ENCODE measurements around the gene HTN1. TPM values are rescaled to one million over a fixed set of nuclear protein-coding genes. Genes with fewer than 3 reads are reported as not detected.

HTN1 gene
- total RNA-seq, 1 experiment from 2014 or later = not detected

DNA sequence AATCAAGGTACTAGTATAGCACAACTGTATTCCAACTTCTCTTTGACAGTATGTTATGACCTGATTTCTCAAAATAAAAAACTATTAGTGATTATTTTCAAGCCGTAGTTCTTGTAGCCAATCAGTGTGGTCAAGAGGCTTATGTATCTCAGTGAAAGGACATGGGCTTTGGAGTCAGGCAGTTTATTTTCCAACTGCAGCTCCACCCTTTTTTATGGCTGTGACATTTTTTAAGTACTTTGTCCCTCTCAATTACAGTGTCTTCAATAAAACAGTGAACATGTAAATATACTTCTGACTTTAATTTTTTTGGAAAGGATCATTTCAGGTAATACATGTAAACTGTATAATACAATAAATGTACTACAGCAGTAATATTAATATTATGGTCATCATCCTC is 30.0 kb downstream of the HTN1 start:
- Histone ChIP-seq H3K27me3 (ENCODE audit: insufficient read depth, low read length) (no peaks in the 10 kb centered on the region), H3K4me3 (replicated peaks in 1 of 2; ENCODE audit: low read depth in 1 of 2, low read length in 2 of 2) (no peak overlapping the region), H3K9me3 (ENCODE audit: control insufficient read depth in 1 of 2, insufficient read depth in 1 of 2, low read depth in 1 of 2, low read length in 2 of 2) (no peaks in the 10 kb centered on the region), H3K36me3 (ENCODE audit: control insufficient read depth in 1 of 2, insufficient read depth in 2 of 2, low read length in 2 of 2) (no peaks in the 10 kb centered on the region), H2AFZ (ENCODE audit: low read depth, low read length, poor library complexity, severe bottlenecking) (peak overlapping the region; percentile 22), H3K27ac (ENCODE audit: low read depth, low read length) (no peak overlapping the region), H4K20me1 (ENCODE audit: insufficient read depth) (no peaks in the 10 kb centered on the region), H3K79me2 (ENCODE audit: insufficient read depth, low read length) (no peaks in the 10 kb centered on the region), H3K9ac (ENCODE audit: low read length) (no peak overlapping the region), H3K4me1 (ENCODE audit: control insufficient read depth in 1 of 2, insufficient read depth in 2 of 2, low read length in 2 of 2) (no peaks in the 10 kb centered on the region), H3K9me2 (ENCODE audit: insufficient read depth) (no peaks in the 10 kb centered on the region), H3K4me2 (ENCODE audit: low read length) (no peak overlapping the region)
- ChIA-PET CTCF (no interaction called here), POLR2A (no interaction called here), RAD21 (ENCODE audit: low non-redundant PET in 1 of 2, low total read pairs in 2 of 2, uncharacterized antibody in 2 of 2, unreplicated experiment in 2 of 2) (no interaction called here)
- no peak for DNase-seq (ENCODE audit: low read depth, low spot score)
- no peak for ATAC-seq
- intact Hi-C loops (cut with micrococcal nuclease) = no loop called here
- TF ChIP-seq POLR2A (IDR thresholded peaks at IDR 0.05; ENCODE audit: borderline replicate concordance, extremely low read depth, insufficient read depth, insufficient read length) (no peak), EZH2phosphoT487 (IDR thresholded peaks at IDR 0.05; ENCODE audit: borderline replicate concordance) (no peak), POLR2AphosphoS5 (IDR thresholded peaks at IDR 0.05; ENCODE audit: low read depth, low read length) (no peak), ZBTB33 (IDR thresholded peaks at IDR 0.05; ENCODE audit: extremely low read depth, insufficient replicate concordance, low read length) (no peak)
- BruUV-seq (replicated peaks) = no TSS peak

DNA sequence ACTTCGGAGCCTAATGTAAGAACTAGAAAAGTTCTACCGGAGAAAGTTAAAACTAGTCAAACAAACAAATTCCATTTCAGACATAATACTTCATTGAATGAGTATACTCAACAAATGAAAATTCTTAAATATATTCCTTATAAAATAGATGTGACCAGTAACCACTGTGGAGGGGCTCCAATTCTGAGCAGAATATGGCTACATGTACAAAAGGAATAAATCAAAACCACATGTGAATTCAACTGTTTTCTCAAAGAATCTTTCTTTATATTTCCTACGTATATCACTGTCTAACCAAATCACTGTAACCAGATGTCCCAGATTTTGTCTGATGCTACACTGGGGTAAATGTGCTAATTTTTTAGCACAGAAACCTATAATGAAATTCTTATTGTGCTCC is 49.0 kb downstream of the HTN1 start:
- TF ChIP-seq SIN3A (IDR thresholded peaks at IDR 0.05; ENCODE audit: low read depth) (no peak), JUND (IDR thresholded peaks at IDR 0.05) (no peak), SRF (IDR thresholded peaks at IDR 0.05; ENCODE audit: low read depth) (no peak), CEBPB (IDR thresholded peaks at IDR 0.05; ENCODE audit: low read depth) (no peak), POLR2A (IDR thresholded peaks at IDR 0.05; ENCODE audit: borderline replicate concordance, extremely low read depth, insufficient read depth, insufficient read length) (no peak), YY1 (IDR thresholded peaks at IDR 0.05; ENCODE audit: extremely low read depth, insufficient replicate concordance, low read depth, low read length) (no peak), POLR2AphosphoS5 (IDR thresholded peaks at IDR 0.05; ENCODE audit: low read depth, low read length) (no peak), CBX3 (IDR thresholded peaks at IDR 0.05; ENCODE audit: low read depth) (no peak), RAD21 (IDR thresholded peaks at IDR 0.05; ENCODE audit: low read depth) (no peak), FOSL1 (IDR thresholded peaks at IDR 0.05; ENCODE audit: low read depth) (no peak), ZBTB33 (IDR thresholded peaks at IDR 0.05; ENCODE audit: extremely low read depth, insufficient replicate concordance, low read length) (no peak), TCF7L2 (IDR thresholded peaks at IDR 0.05; ENCODE audit: borderline replicate concordance, extremely low read depth, insufficient read depth, insufficient read length) (no peak), EZH2phosphoT487 (IDR thresholded peaks at IDR 0.05; ENCODE audit: borderline replicate concordance) (no peak), ZNF274 (IDR thresholded peaks at IDR 0.05; ENCODE audit: low read depth, low read length) (no peak)
- Histone ChIP-seq H3K27ac (ENCODE audit: low read depth, low read length) (no peak overlapping the region), H3K4me2 (ENCODE audit: low read length) (no peak overlapping the region), H3K4me3 (replicated peaks in 1 of 2; ENCODE audit: low read depth in 1 of 2, low read length in 2 of 2) (no peak overlapping the region), H4K20me1 (ENCODE audit: insufficient read depth) (no peaks in the 10 kb centered on the region), H3K79me2 (ENCODE audit: insufficient read depth, low read length) (no peaks in the 10 kb centered on the region), H3K9me2 (ENCODE audit: insufficient read depth) (no peaks in the 10 kb centered on the region), H2AFZ (ENCODE audit: low read depth, low read length, poor library complexity, severe bottlenecking) (no peak overlapping the region), H3K36me3 (ENCODE audit: control insufficient read depth in 1 of 2, insufficient read depth in 2 of 2, low read length in 2 of 2) (no peaks in the 10 kb centered on the region), H3K4me1 (ENCODE audit: control insufficient read depth in 1 of 2, insufficient read depth in 2 of 2, low read length in 2 of 2) (no peaks in the 10 kb centered on the region), H3K9me3 (ENCODE audit: control insufficient read depth in 1 of 2, insufficient read depth in 1 of 2, low read depth in 1 of 2, low read length in 2 of 2) (no peaks in the 10 kb centered on the region), H3K9ac (ENCODE audit: low read length) (no peak overlapping the region), H3K27me3 (ENCODE audit: insufficient read depth, low read length) (no peaks in the 10 kb centered on the region)
- RAD21 ChIA-PET (ENCODE audit: low non-redundant PET in 1 of 2, low total read pairs in 2 of 2, uncharacterized antibody in 2 of 2, unreplicated experiment in 2 of 2) = no interaction called here
- no TSS peak for BruUV-seq (replicated peaks)
- intact Hi-C loops (cut with micrococcal nuclease) = no loop called here
- no peak for DNase-seq (ENCODE audit: low read depth, low spot score)
- ATAC-seq = no peak
- POLR2A ChIA-PET = no interaction called here
- CTCF ChIA-PET = no interaction called here

Measured in HCT116 (cell line).